ENCODE measurements around the gene KIF16B.

The KIF16B gene

GRCh38 chr20:16498526-16499253 is 74.6 kb downstream of the KIF16B start:
- TF ChIP-seq REST (IDR thresholded peaks at IDR 0.05; ENCODE audit: insufficient read depth in 1 of 2, low read depth in 2 of 2, low read length in 2 of 2) = no peak
- no peak for TF ChIP-seq FOXP2 (optimal IDR thresholded peaks at IDR 0.05; ENCODE audit: borderline replicate concordance, extremely low read depth, extremely low read length, insufficient read depth)
- no peak for TF ChIP-seq SIN3A (IDR thresholded peaks at IDR 0.05; ENCODE audit: borderline replicate concordance, insufficient read depth, low read length)
- TF ChIP-seq TAF1 (IDR thresholded peaks at IDR 0.05; ENCODE audit: borderline replicate concordance, insufficient read depth, low read length) = no peak
- no peak for TF ChIP-seq POLR2AphosphoS5 (IDR thresholded peaks at IDR 0.05; ENCODE audit: low read depth, low read length)

- TF ChIP-seq SIN3A (IDR thresholded peaks at IDR 0.05; ENCODE audit: borderline replicate concordance, insufficient read depth, low read length) (no peak), TAF1 (IDR thresholded peaks at IDR 0.05; ENCODE audit: borderline replicate concordance, insufficient read depth, low read length) (no peak), FOXP2 (optimal IDR thresholded peaks at IDR 0.05; ENCODE audit: borderline replicate concordance, extremely low read depth, extremely low read length, insufficient read depth) (no peak), POLR2AphosphoS5 (IDR thresholded peaks at IDR 0.05; ENCODE audit: low read depth, low read length) (no peak), REST (IDR thresholded peaks at IDR 0.05; ENCODE audit: insufficient read depth in 1 of 2, low read depth in 2 of 2, low read length in 2 of 2) (no peak)
Observed at GRCh38 chr20:16497896-16498295, 75.4 kb downstream of the KIF16B start.

GRCh38 chr20:16493486-16493885 is 79.8 kb downstream of the KIF16B start:
- TF ChIP-seq REST (IDR thresholded peaks at IDR 0.05; ENCODE audit: insufficient read depth in 1 of 2, low read depth in 2 of 2, low read length in 2 of 2) = no peak
- no peak for TF ChIP-seq POLR2AphosphoS5 (IDR thresholded peaks at IDR 0.05; ENCODE audit: low read depth, low read length)
- TF ChIP-seq SIN3A (IDR thresholded peaks at IDR 0.05; ENCODE audit: borderline replicate concordance, insufficient read depth, low read length) = no peak
- no peak for TF ChIP-seq FOXP2 (optimal IDR thresholded peaks at IDR 0.05; ENCODE audit: borderline replicate concordance, extremely low read depth, extremely low read length, insufficient read depth)

GRCh38 chr20:16491294-16491905 is 81.8 kb downstream of the KIF16B start:
- TF ChIP-seq TAF1 (IDR thresholded peaks at IDR 0.05; ENCODE audit: borderline replicate concordance, insufficient read depth, low read length) (no peak), POLR2AphosphoS5 (IDR thresholded peaks at IDR 0.05; ENCODE audit: low read depth, low read length) (no peak), FOXP2 (optimal IDR thresholded peaks at IDR 0.05; ENCODE audit: borderline replicate concordance, extremely low read depth, extremely low read length, insufficient read depth) (no peak), REST (IDR thresholded peaks at IDR 0.05; ENCODE audit: insufficient read depth in 1 of 2, low read depth in 2 of 2, low read length in 2 of 2) (no peak), SIN3A (IDR thresholded peaks at IDR 0.05; ENCODE audit: borderline replicate concordance, insufficient read depth, low read length) (no peak)
